IMR-90 (cell line): ENCODE measurements around the gene RALGPS2. TPM values are rescaled to one million over a fixed set of nuclear protein-coding genes. Genes with fewer than 3 reads are reported as not detected.

ENCODE experiments used
- ATAC-seq: fragments of 200-7000 bp; cut with Tn5 transposase; 2 replicates; pipeline ENCODE4 v1.9.1; 2020; ENCODE audit warnings: low read depth, mild to moderate bottlenecking, moderate library complexity
- BruUV-seq: library from RNA; stranded (reverse); fragments of 400-500 nt; replicated peaks from 2 replicates; lab custom pipeline; 2021; lab: Mats Ljungman, UMichigan
- CTCF ChIA-PET: fragments of 300-600 bp; formaldehyde crosslinking; extraction: SDS; loops from one replicate; lab custom pipeline; 2021; ENCODE audit warnings: antibody characterized with exemption; lab: Yijun Ruan, JAX
- POLR2A ChIA-PET: fragments of 300-600 bp; sonication (Branson Sonifier 250); formaldehyde crosslinking; loops from one replicate; lab custom pipeline; 2022; ENCODE audit warnings: antibody characterized with exemption; ENCODE audit not compliant: unreplicated experiment; lab: Charles Lee
- DNase-seq: peaks from one replicate; pipeline ENCODE4 v3.0.0; 2013
- H2AFZ ChIP-seq: replicated peaks from 2 replicates; pipeline ENCODE3; 2013; ENCODE audit warnings: low read length, mild to moderate bottlenecking; ENCODE audit not compliant: poor library complexity
- H2AK5ac ChIP-seq: 2 replicates; pipeline ENCODE4 v1.6.1; 2013; ENCODE audit warnings: low read depth, low read length, inconsistent platforms
- H2AK9ac ChIP-seq: replicated peaks from 2 replicates; pipeline ENCODE3; 2013; ENCODE audit warnings: mild to moderate bottlenecking, low read depth, low read length, moderate library complexity; ENCODE audit not compliant: poor library complexity
- H2BK120ac ChIP-seq: 2 replicates; pipeline ENCODE4 v1.6.1; 2013; ENCODE audit warnings: low read depth, low read length, inconsistent platforms
- H2BK15ac ChIP-seq: 3 replicates; pipeline ENCODE4 v1.6.1; 2013; ENCODE audit warnings: low read depth, low read length, inconsistent platforms
- H2BK20ac ChIP-seq: 2 replicates; pipeline ENCODE4 v1.6.1; 2013; ENCODE audit warnings: low read depth, mild to moderate bottlenecking, inconsistent platforms, low read length, moderate library complexity
- H2BK5ac ChIP-seq: 2 replicates; pipeline ENCODE4 v1.6.1; 2013; ENCODE audit warnings: mild to moderate bottlenecking, low read depth, low read length, inconsistent platforms; ENCODE audit not compliant: poor library complexity, severe bottlenecking
- H3K14ac ChIP-seq: replicated peaks from 2 replicates; pipeline ENCODE4 v1.6.1; 2013; ENCODE audit warnings: low read depth, low read length, inconsistent platforms
- H3K18ac ChIP-seq: 2 replicates; pipeline ENCODE4 v1.6.1; 2013; ENCODE audit warnings: low read depth, low read length, control low read depth
- H3K23ac ChIP-seq: 2 replicates; pipeline ENCODE4 v1.6.1; 2013; ENCODE audit warnings: low read depth, low read length, inconsistent platforms
- H3K27ac ChIP-seq: 2 replicates; pipeline ENCODE4 v1.5.1; 2013; ENCODE audit warnings: mild to moderate bottlenecking, control low read depth, low read length; ENCODE audit not compliant: insufficient read depth
- H3K27me3 ChIP-seq: 2 replicates; pipeline ENCODE4 v1.6.1; 2013; ENCODE audit warnings: low read length; ENCODE audit not compliant: control insufficient read depth, insufficient read depth
- H3K36me3 ChIP-seq: 2 replicates; pipeline ENCODE4 v1.6.1; 2013; ENCODE audit warnings: low read length, mixed read lengths; ENCODE audit not compliant: control insufficient read depth, insufficient read depth
- H3K4ac ChIP-seq: 2 replicates; pipeline ENCODE4 v1.6.1; 2013; ENCODE audit warnings: low read depth, low read length, inconsistent platforms
- H3K4me1 ChIP-seq: 2 replicates; pipeline ENCODE4 v1.6.1; 2013; ENCODE audit warnings: low read length, mixed read lengths; ENCODE audit not compliant: control insufficient read depth, insufficient read depth
- H3K4me2 ChIP-seq: 2 replicates; pipeline ENCODE4 v1.6.1; 2013; ENCODE audit warnings: low read depth, mild to moderate bottlenecking, control low read depth, low read length, moderate library complexity
- H3K4me3 ChIP-seq: 2 replicates; pipeline ENCODE4 v1.5.1; 2013; ENCODE audit warnings: low read depth, mild to moderate bottlenecking, control low read depth, low read length, moderate library complexity; ENCODE audit not compliant: insufficient read depth
- H3K56ac ChIP-seq: 2 replicates; pipeline ENCODE4 v1.6.1; 2013; ENCODE audit warnings: low read length, inconsistent platforms; ENCODE audit not compliant: insufficient read depth; ENCODE audit errors: extremely low read depth
- H3K79me1 ChIP-seq, 2 experiments: 2 replicates each; pipeline ENCODE4 v1.6.1; 2013; ENCODE audit warnings: low read length in 2 of 2, inconsistent platforms in 1 of 2, low read depth in 1 of 2
- H3K9ac ChIP-seq: 2 replicates; pipeline ENCODE4 v1.6.1; 2013; ENCODE audit warnings: low read depth, low read length, control low read depth
- H3K9me1 ChIP-seq: 2 replicates; pipeline ENCODE4 v1.6.1; 2013; ENCODE audit warnings: low read length, inconsistent platforms; ENCODE audit not compliant: insufficient read depth
- H3K9me3 ChIP-seq: 2 replicates; pipeline ENCODE4 v1.6.1; 2013; ENCODE audit warnings: low read length; ENCODE audit not compliant: control insufficient read depth, insufficient read depth
- H4K20me1 ChIP-seq: 2 replicates; pipeline ENCODE4 v1.6.1; 2013; ENCODE audit warnings: low read length, inconsistent platforms; ENCODE audit not compliant: insufficient read depth
- H4K5ac ChIP-seq: 2 replicates; pipeline ENCODE4 v1.6.1; 2013; ENCODE audit warnings: mild to moderate bottlenecking, low read depth, low read length, control low read depth
- H4K8ac ChIP-seq, 2 experiments: 2 replicates each; pipeline ENCODE4 v1.6.1; 2013; ENCODE audit warnings: low read depth in 2 of 2, low read length in 2 of 2, control low read depth in 1 of 2, inconsistent platforms in 1 of 2
- H4K91ac ChIP-seq: 2 replicates; pipeline ENCODE4 v1.6.1; 2013; ENCODE audit warnings: low read depth, low read length, inconsistent platforms; ENCODE audit not compliant: insufficient read depth
- CEBPB ChIP-seq: IDR thresholded peaks from 2 replicates; pipeline ENCODE4 v1.6.1; 2012; ENCODE audit warnings: low read depth, low read length, improper control_type of control experiment
- CHD1 ChIP-seq: IDR thresholded peaks from 2 replicates; pipeline ENCODE4 v1.6.1; 2012; ENCODE audit warnings: low read depth, low read length, improper control_type of control experiment
- FOS ChIP-seq: fragments of 150-350 bp; IDR thresholded peaks from 2 replicates; pipeline ENCODE4 v1.6.1; 2016; ENCODE audit warnings: low read depth, low read length
- MAFK ChIP-seq: IDR thresholded peaks from 2 replicates; pipeline ENCODE4 v1.6.1; 2012; ENCODE audit warnings: low read depth, low read length, improper control_type of control experiment
- MAZ ChIP-seq: IDR thresholded peaks from 2 replicates; pipeline ENCODE4 v1.6.1; 2012; ENCODE audit warnings: low read depth, mild to moderate bottlenecking, low read length, improper control_type of control experiment, moderate library complexity, borderline replicate concordance
- POLR2A ChIP-seq: IDR thresholded peaks from 2 replicates; pipeline ENCODE4 v1.6.1; 2012; ENCODE audit warnings: mild to moderate bottlenecking, low read depth, low read length
- RCOR1 ChIP-seq: IDR thresholded peaks from 2 replicates; pipeline ENCODE4 v1.6.1; 2012; ENCODE audit warnings: mild to moderate bottlenecking, low read length, improper control_type of control experiment; ENCODE audit not compliant: insufficient replicate concordance
- RFX5 ChIP-seq: IDR thresholded peaks from 2 replicates; pipeline ENCODE4 v1.8.0; 2012; ENCODE audit warnings: low read depth, mild to moderate bottlenecking, low read length, moderate library complexity
- SMC3 ChIP-seq: fragments of 150-350 bp; IDR thresholded peaks from 2 replicates; pipeline ENCODE4 v1.6.1; 2016; ENCODE audit warnings: low read depth, mild to moderate bottlenecking, antibody characterized with exemption, low read length, moderate library complexity
- WGBS, 2 experiments: methylation state at CpG; one replicate each; pipeline versions ENCODE4 v1.1.5 to v1.1.7; 2013; ENCODE audit warnings: missing lambda C conversion rate in 2 of 2; ENCODE audit not compliant: insufficient read length in 1 of 2; ENCODE audit errors: extremely low coverage in 2 of 2; 5-methylcytosine and 5-hydroxymethylcytosine counted together
- dilution Hi-C: fragments of 300-500 bp; cut with HindIII; formaldehyde crosslinking; loops from one replicate; pipeline ENCODE4 v1.14.3; 2018; ENCODE audit warnings: low sequenced_read_pairs; ENCODE audit not compliant: unreplicated experiment
- in situ Hi-C: fragments of 300-500 bp; cut with MboI; formaldehyde crosslinking; loops from 3 replicates; pipeline ENCODE4 v1.14.3; 2019; ENCODE audit warnings: low sequenced_read_pairs, inconsistent platforms, mixed read lengths
- intact Hi-C: fragments of 100-400 bp; cut with micrococcal nuclease; formaldehyde crosslinking; loops from 2 replicates; pipeline ENCODE4 v1.10.0; 2022
- polyA plus RNA-seq, 3 experiments: library from polyadenylated mRNA; depleted of rRNA; stranded (reverse); fragments of >200 nt; gene quantifications; 2 replicates each; pipeline ENCODE4 v1.2.3, GENCODE V29; 2012; ENCODE audit warnings: low replicate concordance in 1 of 3
- total RNA-seq: library from RNA; depleted of rRNA; stranded (reverse); fragments of >200 nt; gene quantifications from 2 replicates; pipeline ENCODE4 v1.2.3, GENCODE V29; 2012
- TF ChIP-seq, protein P1 (sequence below): conservative IDR thresholded peaks from 2 replicates; pipeline ENCODE4 v1.5.1; 2012; ENCODE audit warnings: mild to moderate bottlenecking, low read depth, low read length, improper control_type of control experiment

RALGPS2 gene
- total and polyA plus RNA-seq, 2 of the 4 experiments (the other 2 are of a cell fraction), result 13.8 to 148 TPM

DNA sequence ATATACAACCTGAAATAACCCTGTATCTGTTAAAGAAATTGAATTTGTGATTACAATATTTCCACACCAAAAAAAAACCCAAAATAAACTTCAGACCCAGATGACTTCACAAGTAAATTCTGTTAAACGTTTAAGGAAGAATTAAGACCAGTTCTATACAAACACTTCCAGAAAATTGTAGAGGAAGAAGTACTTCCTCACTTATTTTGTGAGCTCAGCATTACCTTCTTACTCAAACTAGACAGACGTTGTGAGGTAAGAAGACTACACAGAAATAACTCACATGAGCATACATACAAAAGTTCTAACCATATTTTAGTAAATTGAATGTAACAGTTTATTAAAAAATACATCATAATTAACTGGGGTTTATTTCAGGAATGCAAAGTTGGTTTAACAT, 18.8 kb downstream of the RALGPS2 start:
- no peak overlapping the region for H2BK5ac ChIP-seq
- H4K5ac ChIP-seq, result no peak overlapping the region
- no peak overlapping the region for H3K56ac ChIP-seq
- H2BK120ac ChIP-seq, result no peak overlapping the region
- ChIA-PET POLR2A (no interaction called here), CTCF (no interaction called here)
- no peak overlapping the region for H2AK9ac ChIP-seq
- no peak overlapping the region for H3K9ac ChIP-seq
- peaks cover 8% of the 10 kb centered on the region; the same call in 1 of the 2 replicates for H4K20me1 ChIP-seq
- in situ Hi-C loops, result no loop called here
- DNase-seq (no peak), ATAC-seq (no peak)
- no peak overlapping the region for H3K18ac ChIP-seq
- peaks cover 25 to 40% of the 10 kb centered on the region in 2 experiments for H3K79me1 ChIP-seq
- no peak overlapping the region for H2AK5ac ChIP-seq
- no peaks in the 10 kb centered on the region; the same call in 1 of the 2 replicates for H3K4me1 ChIP-seq
- no peak overlapping the region for H3K27ac ChIP-seq
- no TSS peak for BruUV-seq
- no peak overlapping the region for H3K23ac ChIP-seq
- no peak overlapping the region for H4K8ac ChIP-seq
- H2BK15ac ChIP-seq, result no peak overlapping the region
- no peak overlapping the region for H3K14ac ChIP-seq
- H3K9me1 ChIP-seq, result no peaks in the 10 kb centered on the region; the same call in 1 of the 2 replicates
- H3K36me3 ChIP-seq, result peaks cover 18% of the 10 kb centered on the region
- intact Hi-C loops, result no loop called here
- H3K4me3 ChIP-seq, result no peak overlapping the region
- H3K4me2 ChIP-seq, result no peak overlapping the region
- H4K91ac ChIP-seq, result no peak overlapping the region
- no peak overlapping the region for H2AFZ ChIP-seq
- no peaks in the 10 kb centered on the region for H3K27me3 ChIP-seq
- H3K4ac ChIP-seq, result no peak overlapping the region
- dilution Hi-C loops, result no loop called here
- no peaks in the 10 kb centered on the region for H3K9me3 ChIP-seq
- TF ChIP-seq FOS (no peak), MAZ (no peak), RFX5 (no peak), CEBPB (no peak), CHD1 (no peak), POLR2A (no peak), MAFK (no peak), RCOR1 (no peak), SMC3 (no peak)
- TF ChIP-seq, protein P1, sequence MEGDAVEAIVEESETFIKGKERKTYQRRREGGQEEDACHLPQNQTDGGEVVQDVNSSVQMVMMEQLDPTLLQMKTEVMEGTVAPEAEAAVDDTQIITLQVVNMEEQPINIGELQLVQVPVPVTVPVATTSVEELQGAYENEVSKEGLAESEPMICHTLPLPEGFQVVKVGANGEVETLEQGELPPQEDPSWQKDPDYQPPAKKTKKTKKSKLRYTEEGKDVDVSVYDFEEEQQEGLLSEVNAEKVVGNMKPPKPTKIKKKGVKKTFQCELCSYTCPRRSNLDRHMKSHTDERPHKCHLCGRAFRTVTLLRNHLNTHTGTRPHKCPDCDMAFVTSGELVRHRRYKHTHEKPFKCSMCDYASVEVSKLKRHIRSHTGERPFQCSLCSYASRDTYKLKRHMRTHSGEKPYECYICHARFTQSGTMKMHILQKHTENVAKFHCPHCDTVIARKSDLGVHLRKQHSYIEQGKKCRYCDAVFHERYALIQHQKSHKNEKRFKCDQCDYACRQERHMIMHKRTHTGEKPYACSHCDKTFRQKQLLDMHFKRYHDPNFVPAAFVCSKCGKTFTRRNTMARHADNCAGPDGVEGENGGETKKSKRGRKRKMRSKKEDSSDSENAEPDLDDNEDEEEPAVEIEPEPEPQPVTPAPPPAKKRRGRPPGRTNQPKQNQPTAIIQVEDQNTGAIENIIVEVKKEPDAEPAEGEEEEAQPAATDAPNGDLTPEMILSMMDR, result no peak
- H2BK20ac ChIP-seq, result no peak overlapping the region
- WGBS, 2 experiments, result no CpG with 5 or more reads among the region's 2 CpGs
